Upper lobe of left lung (tissue), 6 donors: ENCODE results near the gene CBX6. TPM values are rescaled to one million over a fixed set of nuclear protein-coding genes. Genes with fewer than 3 reads are reported as not detected.

Source experiments
- ATAC-seq, 2 donors: fragments of 200-7000 bp; cut with Tn5 transposase; one replicate each; pipeline ENCODE4 v1.9.1; 2022; ENCODE audit warnings: mild to moderate bottlenecking in 2 of 2, moderate library complexity in 2 of 2; ENCODE audit not compliant: low FRiP score in 2 of 2
- DNase-seq, 2 donors: peaks; one replicate each; pipeline ENCODE4 v3.0.0-alpha.2; 2019 to 2020
- H3K27ac ChIP-seq, 4 donors: fragments of 200-600 bp; sonication (generic); one replicate each; pipeline ENCODE4 v1.5.1; 2016 to 2019
- H3K27me3 ChIP-seq, 4 donors: fragments of 200-600 bp; sonication (generic); one replicate each; pipeline ENCODE4 v1.5.1; 2017 to 2019
- H3K36me3 ChIP-seq, 4 donors: fragments of 200-600 bp; sonication (generic); one replicate each; pipeline ENCODE4 v1.5.1; 2016 to 2019
- H3K4me1 ChIP-seq, 4 donors: fragments of 200-600 bp; sonication (generic); one replicate each; pipeline ENCODE4 v1.5.1; 2018 to 2019
- H3K4me3 ChIP-seq, 4 donors: fragments of 200-600 bp; sonication (generic); one replicate each; pipeline ENCODE4 v1.5.1; 2017 to 2019; ENCODE audit warnings: mild to moderate bottlenecking in 2 of 4, moderate library complexity in 1 of 4
- H3K9me3 ChIP-seq, 4 donors: fragments of 200-600 bp; sonication (generic); one replicate each; pipeline ENCODE4 v1.5.1; 2018 to 2019
- EP300 ChIP-seq, 4 donors: sonication (generic); formaldehyde crosslinking; IDR thresholded peaks; one replicate each; pipeline ENCODE4 v1.5.1; 2017; ENCODE audit warnings: antibody characterized with exemption in 4 of 4, control low read depth in 2 of 4
- POLR2A ChIP-seq, 4 donors: fragments of 450-650 bp; IDR thresholded peaks; one replicate each; pipeline ENCODE4 v1.5.1; 2016 to 2017; ENCODE audit warnings: antibody characterized with exemption in 4 of 4, mild to moderate bottlenecking in 2 of 4
- POLR2AphosphoS5 ChIP-seq, 2 donors: sonication (generic); formaldehyde crosslinking; IDR thresholded peaks; one replicate each; pipeline ENCODE4 v1.5.1; 2017; ENCODE audit warnings: antibody characterized with exemption in 2 of 2
- WGBS, 2 donors: methylation state at CpG; one replicate each; pipeline ENCODE4 v1.1.5; 2017 to 2018; 5-methylcytosine and 5-hydroxymethylcytosine counted together
- total RNA-seq, 6 donors: library from RNA; depleted of rRNA in 4 of 6; stranded (reverse); fragments of >200 nt in 4 of 6; gene quantifications; one replicate each; pipeline versions ENCODE4 v1.1.0 to v1.2.1, GENCODE V29; 2016 to 2021
- TF ChIP-seq, protein P1 (sequence below), 6 experiments: fragments of 450-650 bp in 4 of 6; fragments of 200-600 bp in 2 of 6; sonication (generic) in 2 of 6; IDR thresholded peaks; one replicate each; pipeline ENCODE4 v1.5.1; 2016 to 2019; ENCODE audit warnings: antibody characterized with exemption in 6 of 6
- donor health status: DM: no; HTN: no; CAD: no; lungs with moderate emphysema.
- donor health status: DM: no; HTN: yes; CAD: no; lungs with severe emphysema.

Gene CBX6
- total RNA-seq, 6 donors from 2014 or later: 30.4 to 74.9 (median 45.4) TPM

DNA sequence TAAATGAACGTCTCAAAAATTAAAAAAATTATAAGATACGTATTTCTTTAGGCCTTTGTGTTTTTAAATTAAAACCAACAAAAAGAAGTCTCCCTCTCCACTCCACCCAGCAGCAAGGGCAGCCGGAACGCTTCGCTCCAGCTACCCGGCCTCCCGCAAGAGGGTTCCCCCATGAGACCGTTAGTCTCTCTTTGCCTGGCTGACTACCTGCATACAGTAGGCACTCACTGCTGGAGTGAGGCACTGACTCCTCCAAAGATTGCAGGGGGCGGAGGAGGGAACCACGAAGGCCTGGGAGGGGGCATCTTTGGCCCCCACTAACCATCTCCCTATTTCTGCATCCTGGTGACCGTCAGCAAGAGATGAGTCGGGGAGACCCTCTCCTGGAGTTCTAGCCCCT lies 10.1 kb downstream of the CBX6 start:
- DNase-seq: no peak
- Histone ChIP-seq H3K36me3 (peaks cover 5 to 20% (median 16%) of the 10 kb centered on the region in 4 donors), H3K9me3 (no peaks in the 10 kb centered on the region), H3K27me3 (no peaks in the 10 kb centered on the region), H3K27ac (no peak overlapping the region), H3K4me3 (no peak overlapping the region), H3K4me1 (peaks cover 21 to 42% (median 29%) of the 10 kb centered on the region in 4 donors)
- ATAC-seq: no peak
- WGBS, 2 donors: 65 to 69% methylated on average over 11 to 12 of the region's 12 CpGs
- no peak for TF ChIP-seq EP300 (IDR thresholded peaks at IDR 0.05)
- no peak for TF ChIP-seq POLR2AphosphoS5 (IDR thresholded peaks at IDR 0.05)
- TF ChIP-seq POLR2A (IDR thresholded peaks at IDR 0.05): no peak
- TF ChIP-seq, protein P1, sequence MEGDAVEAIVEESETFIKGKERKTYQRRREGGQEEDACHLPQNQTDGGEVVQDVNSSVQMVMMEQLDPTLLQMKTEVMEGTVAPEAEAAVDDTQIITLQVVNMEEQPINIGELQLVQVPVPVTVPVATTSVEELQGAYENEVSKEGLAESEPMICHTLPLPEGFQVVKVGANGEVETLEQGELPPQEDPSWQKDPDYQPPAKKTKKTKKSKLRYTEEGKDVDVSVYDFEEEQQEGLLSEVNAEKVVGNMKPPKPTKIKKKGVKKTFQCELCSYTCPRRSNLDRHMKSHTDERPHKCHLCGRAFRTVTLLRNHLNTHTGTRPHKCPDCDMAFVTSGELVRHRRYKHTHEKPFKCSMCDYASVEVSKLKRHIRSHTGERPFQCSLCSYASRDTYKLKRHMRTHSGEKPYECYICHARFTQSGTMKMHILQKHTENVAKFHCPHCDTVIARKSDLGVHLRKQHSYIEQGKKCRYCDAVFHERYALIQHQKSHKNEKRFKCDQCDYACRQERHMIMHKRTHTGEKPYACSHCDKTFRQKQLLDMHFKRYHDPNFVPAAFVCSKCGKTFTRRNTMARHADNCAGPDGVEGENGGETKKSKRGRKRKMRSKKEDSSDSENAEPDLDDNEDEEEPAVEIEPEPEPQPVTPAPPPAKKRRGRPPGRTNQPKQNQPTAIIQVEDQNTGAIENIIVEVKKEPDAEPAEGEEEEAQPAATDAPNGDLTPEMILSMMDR (IDR thresholded peaks at IDR 0.05): no peak

DNA sequence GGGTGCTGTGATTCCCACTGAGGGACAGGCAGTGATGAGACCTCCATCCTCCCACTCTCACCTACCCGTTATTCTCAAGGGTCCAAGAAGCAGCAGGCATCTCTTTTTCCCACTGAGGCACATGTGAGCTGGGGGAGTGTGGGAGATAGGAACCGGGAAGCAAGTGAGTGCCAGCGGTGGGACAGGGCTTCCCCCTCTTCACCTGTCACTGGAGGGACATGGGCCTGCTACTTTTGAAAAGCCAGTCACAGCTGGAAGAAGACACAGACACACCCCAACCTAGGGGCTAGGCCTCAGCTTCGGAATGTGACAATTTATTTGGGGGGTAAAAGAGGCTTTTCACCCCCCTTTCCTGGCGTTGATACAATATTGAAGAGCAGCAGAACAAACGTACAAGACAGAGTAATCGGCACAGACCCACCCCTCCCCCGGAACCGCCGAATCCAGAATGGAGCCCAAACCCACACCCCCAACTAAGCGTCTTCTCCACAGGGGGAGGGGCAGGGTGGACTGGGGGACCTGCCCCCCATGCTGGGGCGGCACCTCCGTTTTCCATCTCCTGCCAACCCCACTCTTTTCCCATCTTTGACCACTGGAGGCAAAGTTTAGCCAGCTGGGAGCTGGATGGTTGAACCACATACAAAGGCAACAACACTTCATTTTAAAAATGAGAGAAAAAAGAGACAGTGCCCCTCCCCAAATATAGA lies 10.7 kb downstream of the CBX6 start:
- 31 to 38% methylated on average over 10 to 13 of the region's 13 CpGs for WGBS, 2 donors
- ATAC-seq: no peak
- H3K27ac ChIP-seq: no peak overlapping the region

DNA sequence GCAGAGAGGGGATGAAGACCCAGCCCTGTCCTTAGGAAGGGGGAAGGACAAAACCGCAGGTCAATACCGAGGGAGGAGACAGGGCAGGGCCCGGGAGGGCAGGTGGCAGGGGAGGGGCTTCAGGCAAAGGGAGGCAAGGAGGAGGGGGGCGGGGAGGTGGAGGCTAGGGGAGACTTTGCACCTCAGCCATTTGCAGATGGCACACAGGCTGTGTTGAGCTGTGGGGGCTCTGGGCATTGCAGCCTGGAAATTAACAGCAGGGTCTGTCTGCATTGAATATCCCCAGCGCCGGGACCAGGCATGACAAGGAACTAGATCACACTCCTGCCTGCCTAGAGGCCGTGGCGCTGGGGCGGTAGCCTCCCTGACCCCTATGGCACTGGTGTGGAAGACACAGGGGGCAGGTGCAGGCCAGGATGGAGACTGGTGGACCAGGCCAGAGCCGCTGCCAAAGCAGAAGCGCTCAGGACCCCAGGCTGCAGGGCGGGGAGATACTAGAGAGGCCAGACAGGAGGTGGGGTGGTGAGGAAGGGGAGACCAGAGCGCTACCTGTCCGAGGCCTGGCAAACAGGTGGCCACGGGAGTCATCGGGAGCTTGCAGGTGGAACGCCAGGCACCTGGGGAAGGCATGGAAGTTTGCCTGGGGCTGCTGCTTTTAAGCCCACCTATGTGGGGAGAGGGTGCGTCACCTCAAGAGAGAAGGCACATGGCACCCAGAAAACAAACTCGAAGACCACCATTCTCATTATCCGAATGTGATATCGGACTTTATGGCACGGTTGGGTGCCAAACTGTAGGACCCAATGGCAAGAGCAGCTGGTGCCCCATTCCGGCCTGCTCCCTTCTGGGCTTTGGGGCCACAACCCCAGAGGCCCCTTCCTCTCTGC lies 11.5 kb downstream of the CBX6 start:
- TF ChIP-seq EP300 (IDR thresholded peaks at IDR 0.05): no peak
- no peak for TF ChIP-seq POLR2AphosphoS5 (IDR thresholded peaks at IDR 0.05)
- TF ChIP-seq, protein P1 (IDR thresholded peaks at IDR 0.05): no peak
- TF ChIP-seq POLR2A (IDR thresholded peaks at IDR 0.05): no peak
- peaks cover 0 to 6% (median 2%) of the 10 kb centered on the region in 4 donors for H3K36me3 ChIP-seq
- WGBS, 2 donors: 67% methylated on average over 20 to 22 of the region's 23 CpGs
- H3K4me1 ChIP-seq: peaks cover 20 to 31% (median 21%) of the 10 kb centered on the region in 4 donors
- no peaks in the 10 kb centered on the region for H3K27me3 ChIP-seq
- DNase-seq (peak in 1 of 2 donors; percentile 69), ATAC-seq (no peak)
- H3K9me3 ChIP-seq: no peaks in the 10 kb centered on the region
- no peak overlapping the region for H3K27ac ChIP-seq
- H3K4me3 ChIP-seq: no peak overlapping the region

More for the DNA sequence above, 10.7 kb downstream of the CBX6 start:
- TF ChIP-seq, protein P1 (IDR thresholded peaks at IDR 0.05): no peak
- TF ChIP-seq POLR2AphosphoS5 (IDR thresholded peaks at IDR 0.05): no peak
- TF ChIP-seq EP300 (IDR thresholded peaks at IDR 0.05): no peak
- no peak for TF ChIP-seq POLR2A (IDR thresholded peaks at IDR 0.05)
- H3K27me3 ChIP-seq: no peaks in the 10 kb centered on the region
- no peaks in the 10 kb centered on the region for H3K9me3 ChIP-seq
- H3K4me1 ChIP-seq: peaks cover 21 to 39% (median 29%) of the 10 kb centered on the region in 4 donors
- no peak overlapping the region for H3K4me3 ChIP-seq
- DNase-seq: no peak
- peaks cover under 1 to 14% (median 10%) of the 10 kb centered on the region in 4 donors for H3K36me3 ChIP-seq

DNA sequence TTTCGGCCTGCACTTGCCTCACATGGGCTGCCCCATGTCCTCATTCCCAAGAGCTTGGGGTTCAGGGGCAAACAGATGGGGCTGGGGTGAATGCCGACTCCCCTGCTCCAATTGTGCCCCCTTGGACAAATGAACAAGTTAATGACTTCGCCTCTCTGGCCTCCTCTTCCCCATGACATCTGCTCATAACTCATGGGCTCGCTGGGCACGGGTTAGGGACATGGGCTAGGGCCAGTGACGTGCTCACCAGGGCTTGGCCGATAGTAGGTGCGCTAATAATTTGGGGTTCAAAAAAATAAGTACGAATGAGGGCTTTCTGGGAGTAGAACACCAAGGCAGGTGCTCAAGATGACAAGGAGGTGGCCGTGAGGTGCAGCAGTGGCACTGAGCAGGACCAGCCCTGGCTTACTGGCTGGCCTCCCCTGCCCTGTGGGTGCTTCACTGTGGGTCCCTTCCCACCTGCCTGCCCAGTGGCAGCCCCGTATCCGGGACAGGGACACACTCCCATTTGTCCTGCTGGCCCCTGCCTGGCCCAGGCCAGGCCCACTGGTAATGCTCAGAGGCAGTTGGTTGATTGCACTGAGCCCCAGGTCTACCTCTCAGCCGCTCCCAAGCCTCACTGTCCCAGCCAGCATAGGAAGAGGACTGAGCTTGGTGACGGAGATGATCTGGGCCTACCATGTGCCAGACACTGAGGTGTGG lies 12.3 kb downstream of the CBX6 start:
- Histone ChIP-seq H3K27me3 (no peaks in the 10 kb centered on the region), H3K36me3 (no peaks in the 10 kb centered on the region), H3K4me3 (no peak overlapping the region), H3K4me1 (peaks cover 12 to 23% (median 13%) of the 10 kb centered on the region in 4 donors), H3K9me3 (no peaks in the 10 kb centered on the region), H3K27ac (no peak overlapping the region)
- no peak for DNase-seq
- 86 to 89% methylated on average over 12 to 14 of the region's 14 CpGs for WGBS, 2 donors
- no peak for ATAC-seq
- TF ChIP-seq POLR2AphosphoS5 (IDR thresholded peaks at IDR 0.05): no peak
- TF ChIP-seq, protein P1 (IDR thresholded peaks at IDR 0.05): no peak
- no peak for TF ChIP-seq EP300 (IDR thresholded peaks at IDR 0.05)
- no peak for TF ChIP-seq POLR2A (IDR thresholded peaks at IDR 0.05)
